ENCODE results near the gene MYO1D.

DNA sequence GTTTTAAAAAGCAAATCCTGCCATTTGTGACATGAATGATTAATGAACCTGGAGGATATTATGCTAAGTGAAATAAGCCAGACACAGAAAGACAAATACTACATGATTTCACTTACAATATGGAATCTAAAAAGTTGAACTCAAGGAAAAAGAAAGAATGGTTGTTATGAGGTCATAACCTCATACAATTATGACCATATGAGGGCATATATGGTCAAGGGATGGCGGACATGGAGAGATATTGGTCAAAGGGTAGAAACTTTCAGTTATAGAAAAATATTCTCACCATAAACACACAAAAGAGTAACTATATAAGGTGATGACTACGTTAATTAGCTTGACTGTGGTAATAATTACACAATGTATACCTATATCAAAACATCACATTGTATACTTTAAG is 56.5 kb downstream of the MYO1D start:
- no peak for TF ChIP-seq EZH2 (IDR thresholded peaks at IDR 0.05)
- no peak for TF ChIP-seq YY1 (IDR thresholded peaks at IDR 0.05; ENCODE audit: extremely low read depth, insufficient replicate concordance, low read depth, low read length)
- no peak for TF ChIP-seq CTCF (IDR thresholded peaks at IDR 0.05 in 2 of 3, conservative IDR thresholded peaks at IDR 0.05 in 1 of 3; ENCODE audit: borderline replicate concordance in 1 of 3, insufficient read depth in 1 of 3, low read depth in 2 of 3, low read length in 2 of 3)
- no peak for TF ChIP-seq RAD21 (IDR thresholded peaks at IDR 0.05; ENCODE audit: low read depth)
- TF ChIP-seq ELF1 (IDR thresholded peaks at IDR 0.05; ENCODE audit: borderline replicate concordance, low read depth) = no peak
- TF ChIP-seq POLR2AphosphoS5 (IDR thresholded peaks at IDR 0.05; ENCODE audit: low read depth, low read length) = no peak
- TF ChIP-seq SRF (IDR thresholded peaks at IDR 0.05; ENCODE audit: low read depth) = no peak
- no peak for TF ChIP-seq CEBPB (IDR thresholded peaks at IDR 0.05; ENCODE audit: low read depth)
- TF ChIP-seq, protein P1, sequence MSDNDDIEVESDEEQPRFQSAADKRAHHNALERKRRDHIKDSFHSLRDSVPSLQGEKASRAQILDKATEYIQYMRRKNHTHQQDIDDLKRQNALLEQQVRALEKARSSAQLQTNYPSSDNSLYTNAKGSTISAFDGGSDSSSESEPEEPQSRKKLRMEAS (IDR thresholded peaks at IDR 0.05) = no peak
- TF ChIP-seq, protein P2, sequence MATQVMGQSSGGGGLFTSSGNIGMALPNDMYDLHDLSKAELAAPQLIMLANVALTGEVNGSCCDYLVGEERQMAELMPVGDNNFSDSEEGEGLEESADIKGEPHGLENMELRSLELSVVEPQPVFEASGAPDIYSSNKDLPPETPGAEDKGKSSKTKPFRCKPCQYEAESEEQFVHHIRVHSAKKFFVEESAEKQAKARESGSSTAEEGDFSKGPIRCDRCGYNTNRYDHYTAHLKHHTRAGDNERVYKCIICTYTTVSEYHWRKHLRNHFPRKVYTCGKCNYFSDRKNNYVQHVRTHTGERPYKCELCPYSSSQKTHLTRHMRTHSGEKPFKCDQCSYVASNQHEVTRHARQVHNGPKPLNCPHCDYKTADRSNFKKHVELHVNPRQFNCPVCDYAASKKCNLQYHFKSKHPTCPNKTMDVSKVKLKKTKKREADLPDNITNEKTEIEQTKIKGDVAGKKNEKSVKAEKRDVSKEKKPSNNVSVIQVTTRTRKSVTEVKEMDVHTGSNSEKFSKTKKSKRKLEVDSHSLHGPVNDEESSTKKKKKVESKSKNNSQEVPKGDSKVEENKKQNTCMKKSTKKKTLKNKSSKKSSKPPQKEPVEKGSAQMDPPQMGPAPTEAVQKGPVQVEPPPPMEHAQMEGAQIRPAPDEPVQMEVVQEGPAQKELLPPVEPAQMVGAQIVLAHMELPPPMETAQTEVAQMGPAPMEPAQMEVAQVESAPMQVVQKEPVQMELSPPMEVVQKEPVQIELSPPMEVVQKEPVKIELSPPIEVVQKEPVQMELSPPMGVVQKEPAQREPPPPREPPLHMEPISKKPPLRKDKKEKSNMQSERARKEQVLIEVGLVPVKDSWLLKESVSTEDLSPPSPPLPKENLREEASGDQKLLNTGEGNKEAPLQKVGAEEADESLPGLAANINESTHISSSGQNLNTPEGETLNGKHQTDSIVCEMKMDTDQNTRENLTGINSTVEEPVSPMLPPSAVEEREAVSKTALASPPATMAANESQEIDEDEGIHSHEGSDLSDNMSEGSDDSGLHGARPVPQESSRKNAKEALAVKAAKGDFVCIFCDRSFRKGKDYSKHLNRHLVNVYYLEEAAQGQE (IDR thresholded peaks at IDR 0.05; ENCODE audit: low read depth) = no peak
- TF ChIP-seq SIN3A (IDR thresholded peaks at IDR 0.05; ENCODE audit: low read depth) = no peak

Data from HCT116 (cell line).